HEK293T (cell line): ENCODE measurements around the gene MSH2.

Experiments used
- ARNT ChIP-seq: fragments of 450-650 bp; IDR thresholded peaks from 2 replicates; pipeline ENCODE4 v1.6.1; 2017; ENCODE audit warnings: mild to moderate bottlenecking
- BHLHE40 ChIP-seq: fragments of 450-650 bp; IDR thresholded peaks from 2 replicates; pipeline ENCODE4 v1.6.1; 2016; ENCODE audit warnings: mild to moderate bottlenecking, moderate library complexity, borderline replicate concordance
- CTBP1 ChIP-seq: fragments of 450-650 bp; IDR thresholded peaks from 2 replicates; pipeline ENCODE4 v1.6.1; 2016; ENCODE audit warnings: borderline replicate concordance
- FOXA1 ChIP-seq: fragments of 450-650 bp; IDR thresholded peaks from 2 replicates; pipeline ENCODE4 v1.6.1; 2016; ENCODE audit warnings: mild to moderate bottlenecking
- FOXM1 ChIP-seq: fragments of 450-650 bp; IDR thresholded peaks from 2 replicates; pipeline ENCODE4 v1.6.1; 2017; ENCODE audit warnings: mild to moderate bottlenecking, borderline replicate concordance
- HDGF ChIP-seq: fragments of 450-650 bp; IDR thresholded peaks from 2 replicates; pipeline ENCODE4 v1.6.1; 2017; ENCODE audit warnings: antibody characterized with exemption, borderline replicate concordance
- LEF1 ChIP-seq: fragments of 450-650 bp; IDR thresholded peaks from 2 replicates; pipeline ENCODE4 v1.6.1; 2017; ENCODE audit warnings: mild to moderate bottlenecking, borderline replicate concordance
- NFRKB ChIP-seq: fragments of 450-650 bp; IDR thresholded peaks from 2 replicates; pipeline ENCODE4 v1.6.1; 2016; ENCODE audit warnings: mild to moderate bottlenecking, moderate library complexity
- PKNOX1 ChIP-seq: fragments of 450-650 bp; IDR thresholded peaks from 2 replicates; pipeline ENCODE4 v1.6.1; 2016
- SP1 ChIP-seq: fragments of 450-650 bp; IDR thresholded peaks from 2 replicates; pipeline ENCODE4 v1.6.1; 2017
- SUZ12 ChIP-seq: fragments of 450-650 bp; IDR thresholded peaks from 2 replicates; pipeline ENCODE4 v1.6.1; 2016; ENCODE audit warnings: mild to moderate bottlenecking
- TARDBP ChIP-seq: fragments of 450-650 bp; IDR thresholded peaks from 2 replicates; pipeline ENCODE4 v1.6.1; 2016
- ZNF384 ChIP-seq: fragments of 450-650 bp; IDR thresholded peaks from 2 replicates; pipeline ENCODE4 v1.6.1; 2016

- TF ChIP-seq SP1 = no peak
- TF ChIP-seq CTBP1 = no peak
- TF ChIP-seq NFRKB = no peak
- TF ChIP-seq HDGF = no peak
- no peak for TF ChIP-seq ARNT
- TF ChIP-seq FOXM1 = no peak
- TF ChIP-seq SUZ12 = no peak
- TF ChIP-seq TARDBP = no peak
- no peak for TF ChIP-seq PKNOX1
- TF ChIP-seq BHLHE40 = no peak
- TF ChIP-seq ZNF384 = no peak
- TF ChIP-seq LEF1 = no peak
- no peak for TF ChIP-seq FOXA1
Observed at GRCh38 chr2:47455411-47455810, 52.5 kb downstream of the MSH2 start.
